H1 (cell line): ENCODE measurements around the gene CUL9. TPM values are rescaled to one million over a fixed set of nuclear protein-coding genes. Genes with fewer than 3 reads are reported as not detected.

Experiments
- CHD1 ChIP-seq: IDR thresholded peaks from 2 replicates; pipeline ENCODE4 v1.6.1; 2012; ENCODE audit warnings: low read depth, low read length, improper control_type of control experiment
- EZH2 ChIP-seq: fragments of 200-600 bp; sonication (generic); IDR thresholded peaks from 2 replicates; pipeline ENCODE4 v1.7.1; 2012; ENCODE audit warnings: low read depth, mild to moderate bottlenecking, moderate library complexity, low read length, inconsistent platforms; ENCODE audit not compliant: severe bottlenecking
- polyA plus RNA-seq, 7 experiments: library from polyadenylated mRNA; depleted of rRNA in 3 of 7; stranded (reverse) in 5 of 7; unstranded in 2 of 7; fragments of >200 nt in 5 of 7; fragments of 200-250 nt in 2 of 7; gene quantifications; 1 replicate in 5 of 7; 2 replicates in 1 of 7; 4 replicates in 1 of 7; pipeline versions ENCODE4 v1.2.1 to v1.2.3, GENCODE V29; 2011 to 2013; ENCODE audit warnings: missing spikeins in 2 of 7, mixed read lengths in 2 of 7
- total RNA-seq: library from RNA; stranded (reverse); fragmentation: NEBNext Ultra II Directional; extraction: Animal tissue kit (Norgen Biotek cat#: 25700); gene quantifications from 2 replicates; pipeline ENCODE4 v1.2.1, GENCODE V29; 2021

CUL9 gene
- total and polyA plus RNA-seq, 2 of the 8 experiments (the other 6 are each of a cell fraction or from before 2014, with no cell fraction given): 7.7 to 9.8 TPM

GRCh38 chr6:43187821-43188220 is 5.8 kb downstream of the CUL9 start (continued):
- TF ChIP-seq EZH2 (no peak), CHD1 (no peak)
